Measurements from ENCODE around the gene UCHL3. TPM values are rescaled to one million over a fixed set of nuclear protein-coding genes. Genes with fewer than 3 reads are reported as not detected.

Gene UCHL3
- total and polyA plus RNA-seq, 2 of the 8 experiments (the other 6 are each of a cell fraction or from before 2014, with no cell fraction given): 33.0 to 61.1 TPM

DNA sequence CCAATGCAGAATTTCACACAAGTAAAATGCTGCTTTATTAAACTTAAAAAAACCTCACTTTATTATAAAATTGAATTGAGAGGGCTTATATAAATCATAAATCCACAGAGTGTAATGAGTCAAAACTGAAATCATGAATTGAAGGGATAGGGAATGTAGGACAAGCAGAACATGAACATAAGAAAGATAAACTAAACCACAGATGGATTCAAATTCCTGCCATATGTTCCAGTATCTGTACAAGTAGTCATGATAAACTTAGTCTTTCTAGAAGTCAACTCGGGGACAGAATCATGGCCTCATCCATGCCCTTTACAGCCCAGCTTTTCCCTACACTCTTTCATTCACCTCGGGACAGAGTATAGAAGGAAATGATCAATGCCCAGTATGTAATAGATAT, 103.1 kb downstream of the UCHL3 start:
- no peak overlapping the region for H3K14ac ChIP-seq (ENCODE audit: insufficient read length)
- no peaks in the 10 kb centered on the region for H4K20me1 ChIP-seq (replicated peaks in 1 of 2; ENCODE audit: control insufficient read depth in 1 of 2, insufficient read depth in 2 of 2, low read length in 2 of 2)
- H3K4me1 ChIP-seq (replicated peaks in 1 of 4; ENCODE audit: control insufficient read depth in 3 of 4, insufficient read depth in 4 of 4, low read length in 3 of 4): no peaks in the 10 kb centered on the region
- no peak overlapping the region for H2BK15ac ChIP-seq (ENCODE audit: low read length)
- H3K4ac ChIP-seq (replicated peaks; ENCODE audit: insufficient read length, low read depth, low read length): no peak overlapping the region
- H3K36me3 ChIP-seq (ENCODE audit: control insufficient read depth in 2 of 4, insufficient read depth in 4 of 4, low read length in 3 of 4): no peaks in the 10 kb centered on the region
- H3K4me2 ChIP-seq (ENCODE audit: insufficient read depth in 1 of 2, low read depth in 2 of 2, low read length in 2 of 2): no peak overlapping the region
- no peak overlapping the region for H2BK20ac ChIP-seq (ENCODE audit: low read length)
- H3K79me1 ChIP-seq (ENCODE audit: low read depth, low read length): no peaks in the 10 kb centered on the region
- H4K5ac ChIP-seq (ENCODE audit: insufficient read length, low read depth, low read length): no peak overlapping the region
- H3K56ac ChIP-seq (replicated peaks; ENCODE audit: insufficient read length, low read depth, low read length): no peak overlapping the region
- H2AFZ ChIP-seq (ENCODE audit: low read length): no peak overlapping the region
- H3K9ac ChIP-seq (replicated peaks in 1 of 4; ENCODE audit: extremely low read depth in 1 of 4, low read depth in 3 of 4, low read length in 3 of 4): no peak overlapping the region
- no peak for DNase-seq (ENCODE audit: low read depth in 1 of 2, low spot score in 2 of 2)
- no peaks in the 10 kb centered on the region for H3K27me3 ChIP-seq (replicated peaks in 1 of 4; ENCODE audit: control insufficient read depth in 3 of 4, extremely low read depth in 1 of 4, insufficient read depth in 3 of 4, low read length in 3 of 4)
- H3K79me2 ChIP-seq (ENCODE audit: control insufficient read depth in 1 of 2, insufficient read depth in 2 of 2, low read length in 2 of 2): no peaks in the 10 kb centered on the region
- H3K27ac ChIP-seq (ENCODE audit: low read depth, low read length): no peak overlapping the region
- H3K23ac ChIP-seq (ENCODE audit: insufficient read length): no peak overlapping the region
- no peak overlapping the region for H2BK120ac ChIP-seq (replicated peaks; ENCODE audit: low read depth, low read length)
- H3K9me3 ChIP-seq (ENCODE audit: insufficient read depth in 2 of 2, low read depth in 1 of 2, low read length in 1 of 2): no peaks in the 10 kb centered on the region
- ChIA-PET CTCF (ENCODE audit: partially characterized antibody) (no interaction called here), POLR2A (ENCODE audit: partially characterized antibody) (no interaction called here)
- no peak overlapping the region for H4K8ac ChIP-seq (ENCODE audit: extremely low read depth, insufficient read depth, low read length)
- no peak overlapping the region for H3K18ac ChIP-seq (ENCODE audit: extremely low read depth, low read length)
- no peak overlapping the region for H4K91ac ChIP-seq (replicated peaks; ENCODE audit: insufficient read length, low read length)
- no peak for FAIRE-seq
- no peak overlapping the region for H2BK12ac ChIP-seq (ENCODE audit: low read depth, low read length)
- no peaks in the 10 kb centered on the region; the same call in 1 of the 2 replicates for H3K23me2 ChIP-seq (ENCODE audit: low read depth, low read length)
- H3K4me3 ChIP-seq (ENCODE audit: extremely low read depth in 1 of 4, insufficient read depth in 2 of 4, low read depth in 3 of 4, low read length in 4 of 4): no peak overlapping the region
- no peak overlapping the region for H2AK5ac ChIP-seq (ENCODE audit: low read depth, low read length)
- H2BK5ac ChIP-seq (ENCODE audit: low read depth, low read length): no peak overlapping the region
- WGBS, 2 experiments (ENCODE audit: extremely low coverage in 1 of 2, insufficient coverage in 1 of 2, insufficient read length in 1 of 2, insufficient replicate concordance in 2 of 2, low coverage in 1 of 2, low lambda C conversion rate in 2 of 2, missing lambda C conversion rate in 1 of 2): 84% methylated on average over 2 of the region's 2 CpGs; no CpG with 5 or more reads in 1 of the 2 experiments
- TF ChIP-seq TAF7 (optimal IDR thresholded peaks at IDR 0.05; ENCODE audit: borderline replicate concordance, low read depth, low read length): no peak
- no peak for TF ChIP-seq FOSL1 (IDR thresholded peaks at IDR 0.05; ENCODE audit: insufficient read depth, low read depth, low read length)
- TF ChIP-seq RAD21 (IDR thresholded peaks at IDR 0.05 in 1 of 2, conservative IDR thresholded peaks at IDR 0.05 in 1 of 2; ENCODE audit: low read depth in 2 of 2, low read length in 2 of 2): no peak
- TF ChIP-seq KDM5A (IDR thresholded peaks at IDR 0.05; ENCODE audit: low read length): no peak
- TF ChIP-seq TBP (IDR thresholded peaks at IDR 0.05; ENCODE audit: low read depth, low read length): no peak
- TF ChIP-seq RXRA (IDR thresholded peaks at IDR 0.05; ENCODE audit: insufficient read depth, low read depth, low read length): no peak
- TF ChIP-seq SP2 (IDR thresholded peaks at IDR 0.05; ENCODE audit: low read length): no peak
- no peak for TF ChIP-seq JUND (IDR thresholded peaks at IDR 0.05; ENCODE audit: low read length)
- TF ChIP-seq EGR1 (IDR thresholded peaks at IDR 0.05; ENCODE audit: borderline replicate concordance, low read depth, low read length): no peak

Data from H1 (cell line).